H1 (cell line): ENCODE data around the gene EGFL6.

ENCODE experiments used
- BRCA1 ChIP-seq: IDR thresholded peaks from 2 replicates; pipeline ENCODE4 v1.6.1; 2012; ENCODE audit warnings: low read depth, low read length, improper control_type of control experiment
- EZH2 ChIP-seq: fragments of 200-600 bp; sonication (generic); IDR thresholded peaks from 2 replicates; pipeline ENCODE4 v1.7.1; 2012; ENCODE audit warnings: low read depth, mild to moderate bottlenecking, moderate library complexity, low read length, inconsistent platforms; ENCODE audit not compliant: severe bottlenecking
- GABPA ChIP-seq: IDR thresholded peaks from 2 replicates; pipeline ENCODE4 v1.6.1; 2011; ENCODE audit warnings: mild to moderate bottlenecking, low read length, moderate library complexity, borderline replicate concordance; ENCODE audit not compliant: insufficient read depth
- HDAC6 ChIP-seq: IDR thresholded peaks from one replicate; pipeline ENCODE4 v1.7.1; 2012; ENCODE audit warnings: low read depth, mild to moderate bottlenecking, inconsistent platforms, low read length, moderate library complexity
- NRF1 ChIP-seq: IDR thresholded peaks from 2 replicates; pipeline ENCODE4 v1.6.1; 2011; ENCODE audit warnings: mild to moderate bottlenecking, low read depth, low read length, improper control_type of control experiment
- POLR2A ChIP-seq, 2 experiments: IDR thresholded peaks; 1 replicate in 1 of 2; 2 replicates in 1 of 2; pipeline ENCODE4 v1.6.1; 2011; ENCODE audit warnings: low read depth in 2 of 2, low read length in 2 of 2, mild to moderate bottlenecking in 2 of 2; ENCODE audit errors: control extremely low read depth in 1 of 2
- RBBP5 ChIP-seq: IDR thresholded peaks from 2 replicates; pipeline ENCODE4 v1.7.1; 2012; ENCODE audit warnings: low read depth, mild to moderate bottlenecking, inconsistent platforms, low read length, moderate library complexity, borderline replicate concordance
- SRF ChIP-seq: IDR thresholded peaks from 2 replicates; pipeline ENCODE4 v1.6.1; 2011; ENCODE audit warnings: mild to moderate bottlenecking, low read depth, low read length, moderate library complexity
- TF ChIP-seq, protein P1 (sequence below), 3 experiments: IDR thresholded peaks; 1 replicate in 2 of 3; 2 replicates in 1 of 3; pipeline versions ENCODE4 v1.5.1 to v1.6.1; 2011; ENCODE audit warnings: low read length in 3 of 3, mild to moderate bottlenecking in 3 of 3, inconsistent platforms in 2 of 3, low read depth in 1 of 3, moderate library complexity in 1 of 3; ENCODE audit not compliant: insufficient read depth in 1 of 3; ENCODE audit errors: control extremely low read depth in 1 of 3

DNA sequence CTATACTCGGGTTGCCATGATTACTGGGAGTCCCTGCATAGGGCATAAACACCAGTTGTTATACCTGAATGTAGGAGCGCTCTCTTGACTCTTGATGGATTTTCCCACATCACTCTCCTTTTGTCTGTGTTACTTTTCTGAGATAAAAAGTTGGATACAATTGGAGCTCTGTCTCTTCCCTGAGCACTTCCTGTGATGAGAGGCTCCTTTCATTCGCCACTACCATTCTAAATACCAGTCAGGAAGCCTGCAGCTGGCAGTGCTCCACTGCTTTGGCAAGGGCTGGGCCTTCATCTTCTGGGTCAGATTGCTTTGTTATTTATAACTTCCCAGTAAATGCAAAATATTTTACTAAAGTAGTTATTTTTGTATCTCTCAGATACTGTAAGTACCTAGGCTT is 97.4 kb downstream of the EGFL6 start:
- no peak for TF ChIP-seq RBBP5
- no peak for TF ChIP-seq HDAC6
- TF ChIP-seq POLR2A (IDR thresholded peaks at IDR 0.05; ENCODE audit: control extremely low read depth in 1 of 2, low read depth in 2 of 2, low read length in 2 of 2) = no peak
- TF ChIP-seq, protein P1, sequence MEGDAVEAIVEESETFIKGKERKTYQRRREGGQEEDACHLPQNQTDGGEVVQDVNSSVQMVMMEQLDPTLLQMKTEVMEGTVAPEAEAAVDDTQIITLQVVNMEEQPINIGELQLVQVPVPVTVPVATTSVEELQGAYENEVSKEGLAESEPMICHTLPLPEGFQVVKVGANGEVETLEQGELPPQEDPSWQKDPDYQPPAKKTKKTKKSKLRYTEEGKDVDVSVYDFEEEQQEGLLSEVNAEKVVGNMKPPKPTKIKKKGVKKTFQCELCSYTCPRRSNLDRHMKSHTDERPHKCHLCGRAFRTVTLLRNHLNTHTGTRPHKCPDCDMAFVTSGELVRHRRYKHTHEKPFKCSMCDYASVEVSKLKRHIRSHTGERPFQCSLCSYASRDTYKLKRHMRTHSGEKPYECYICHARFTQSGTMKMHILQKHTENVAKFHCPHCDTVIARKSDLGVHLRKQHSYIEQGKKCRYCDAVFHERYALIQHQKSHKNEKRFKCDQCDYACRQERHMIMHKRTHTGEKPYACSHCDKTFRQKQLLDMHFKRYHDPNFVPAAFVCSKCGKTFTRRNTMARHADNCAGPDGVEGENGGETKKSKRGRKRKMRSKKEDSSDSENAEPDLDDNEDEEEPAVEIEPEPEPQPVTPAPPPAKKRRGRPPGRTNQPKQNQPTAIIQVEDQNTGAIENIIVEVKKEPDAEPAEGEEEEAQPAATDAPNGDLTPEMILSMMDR (IDR thresholded peaks at IDR 0.05; ENCODE audit: control extremely low read depth in 1 of 3, insufficient read depth in 1 of 3, low read depth in 1 of 3, low read length in 3 of 3) = no peak
- no peak for TF ChIP-seq SRF
- TF ChIP-seq NRF1 = no peak
- TF ChIP-seq GABPA = no peak
- TF ChIP-seq EZH2 = no peak
- TF ChIP-seq BRCA1 = no peak
